HG03575 (cell line): ENCODE data around the gene LEUTX.
"Not testable (repeated sequence)": the region's sequence is repeated elsewhere in the genome, so short reads cannot be mapped to it uniquely, and the experiment has no call there.

Source experiments
- ATAC-seq: cut with Tn5 transposase; IDR thresholded peaks from one replicate; pipeline ENCODE4 v1.9.1; 2021; ENCODE audit not compliant: unreplicated experiment, insufficient number of reproducible peaks, low FRiP score; ENCODE audit errors: extremely low read depth

LEUTX gene

DNA sequence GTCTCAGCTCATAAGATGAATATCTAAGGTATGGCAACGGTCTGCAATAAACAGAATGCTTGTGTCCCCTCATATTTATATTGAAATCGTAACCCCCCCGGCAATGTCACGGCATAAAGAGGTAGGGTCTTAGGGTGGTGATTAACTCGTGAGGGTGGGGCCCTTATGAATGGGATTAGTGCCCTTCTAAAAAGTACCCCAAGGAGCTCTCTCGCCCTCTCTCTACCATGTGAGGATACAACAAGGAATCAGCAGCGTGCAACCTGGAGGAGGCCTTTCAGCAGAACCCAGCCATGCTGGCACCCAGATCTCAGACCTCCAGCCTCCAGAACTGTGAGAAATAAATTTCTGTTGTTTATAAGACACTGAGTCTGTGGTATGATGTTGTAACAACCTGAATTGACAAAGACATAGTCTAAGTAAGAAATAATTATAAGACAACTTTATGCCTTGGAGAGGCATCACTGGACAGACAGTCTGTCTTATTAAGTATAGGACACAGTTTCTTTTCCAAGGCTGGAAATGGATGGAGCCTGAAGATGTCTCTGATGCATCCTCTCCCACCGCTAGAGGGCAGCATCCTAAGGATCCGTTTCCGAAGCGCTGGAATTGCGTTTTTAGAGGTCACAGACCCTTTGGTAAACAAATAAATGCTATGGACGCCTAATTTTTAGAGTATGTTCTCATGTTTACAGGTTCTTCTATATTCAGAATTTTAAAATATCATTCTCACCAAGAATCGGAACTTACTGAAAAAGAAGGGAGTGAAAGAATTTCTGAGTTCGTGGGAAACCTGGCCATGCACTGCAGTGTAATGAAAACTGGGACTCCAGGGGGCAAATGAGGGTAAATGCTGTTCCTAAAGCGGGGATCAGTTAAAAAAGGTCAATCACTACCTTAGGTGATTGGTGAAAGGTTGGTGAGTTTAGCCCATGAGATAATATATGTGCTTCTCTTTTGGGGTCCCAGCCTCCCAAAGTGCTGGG lies 13.3 kb upstream of the LEUTX start:
- ATAC-seq = no peak

DNA sequence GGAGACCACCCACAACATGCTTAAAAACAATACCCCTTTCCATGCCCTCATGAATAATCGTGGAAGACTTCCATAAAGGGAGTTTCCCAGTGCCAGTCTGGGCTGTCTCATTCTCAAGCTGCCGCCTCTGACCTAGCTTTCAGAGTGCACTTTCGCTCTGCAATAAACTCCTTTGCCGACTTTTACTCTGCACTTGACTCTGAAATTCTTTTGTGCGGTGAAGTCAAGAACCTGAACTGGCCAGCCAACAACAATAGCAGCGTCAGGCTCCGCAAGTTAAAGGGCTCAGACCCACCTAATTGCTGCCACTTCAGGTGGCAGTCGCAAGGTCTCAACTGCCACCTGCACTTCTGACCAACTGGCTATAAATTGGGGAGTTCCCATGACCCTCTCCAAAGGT lies 10.3 kb upstream of the LEUTX start:
- no peak for ATAC-seq

DNA sequence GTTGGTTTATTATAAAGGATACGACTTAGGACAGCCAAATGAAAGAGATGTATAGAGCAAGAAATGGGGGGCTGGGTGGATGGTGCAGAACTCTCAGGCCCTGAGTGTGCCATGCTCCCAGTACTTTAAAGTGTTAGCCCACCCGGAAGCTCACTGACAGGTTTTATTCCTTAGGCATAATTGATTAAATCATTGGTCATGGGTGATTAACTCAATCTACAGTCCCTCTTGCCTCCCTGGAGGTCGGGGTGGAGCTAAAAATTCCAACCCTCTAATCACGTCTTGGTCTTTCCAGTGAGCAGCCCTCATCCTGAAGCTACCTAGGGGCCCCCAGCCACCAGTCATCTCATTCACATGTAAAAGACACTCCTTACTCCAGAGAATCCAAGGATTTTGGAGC lies 9.9 kb upstream of the LEUTX start:
- no peak for ATAC-seq

DNA sequence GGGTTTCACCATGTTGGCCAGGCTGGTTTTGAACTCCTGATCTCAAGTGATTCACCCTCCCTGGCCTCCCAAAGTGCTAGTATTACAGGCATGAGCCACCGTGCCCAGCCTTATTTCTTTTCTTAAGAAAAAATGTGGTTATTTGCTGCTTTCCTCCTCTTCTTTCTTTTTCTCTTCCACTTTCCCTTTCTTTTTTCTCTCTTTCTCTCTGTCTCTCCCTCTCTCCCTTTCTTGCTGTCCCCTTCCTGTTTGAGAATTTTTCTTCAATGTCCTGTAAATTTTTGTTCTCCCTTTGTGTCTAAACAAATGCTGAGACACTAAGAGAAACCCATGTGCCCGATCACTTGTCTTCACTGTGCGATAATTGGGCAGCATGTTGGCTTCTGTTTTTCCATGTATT lies 2.2 kb downstream of the LEUTX start:
- ATAC-seq = no peak

DNA sequence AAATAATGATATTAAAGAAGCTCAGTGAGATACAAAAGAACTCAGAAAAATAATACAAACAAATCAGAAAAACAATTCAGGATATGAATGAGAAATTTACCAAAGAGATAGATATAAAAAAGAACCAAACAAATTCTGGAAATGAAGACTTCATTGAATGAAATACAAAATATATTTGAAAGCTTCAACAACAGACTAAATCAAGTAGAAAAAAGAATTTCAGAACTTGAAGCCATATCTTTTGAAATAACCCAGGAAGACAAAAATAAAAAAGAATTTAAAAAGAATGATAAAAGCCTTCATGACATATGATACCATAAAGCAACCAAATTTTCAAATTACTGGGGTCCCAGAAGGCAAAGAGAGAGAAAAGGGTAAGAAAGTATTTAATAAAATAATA lies 9.6 kb downstream of the LEUTX start:
- no peak for ATAC-seq

DNA sequence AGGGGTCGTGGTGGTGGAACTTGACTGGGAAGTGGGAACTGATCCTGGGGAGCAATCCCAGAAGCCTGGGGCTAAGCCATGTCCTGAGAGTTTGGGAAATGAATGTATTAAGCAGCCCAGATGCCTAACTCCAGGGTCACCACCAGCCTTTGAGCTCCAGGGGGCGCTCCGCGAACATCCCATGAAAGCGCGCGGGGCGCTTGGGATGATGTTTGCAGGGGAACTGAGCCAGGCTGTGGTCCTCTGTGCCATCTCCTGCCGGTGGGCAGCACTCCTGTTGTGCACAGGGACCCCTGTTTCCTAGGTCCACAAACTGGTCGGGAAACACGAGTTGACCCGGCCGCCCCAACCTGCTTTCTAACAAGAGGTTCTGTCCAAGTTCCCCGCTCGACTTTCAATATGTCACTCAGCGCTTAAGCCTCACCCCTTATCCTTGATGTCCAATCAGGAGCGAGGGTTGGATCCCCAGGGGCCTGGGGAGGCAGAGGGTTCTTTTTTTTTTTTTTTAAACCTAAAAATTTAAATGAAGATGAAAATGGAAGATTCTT lies 14.4 kb downstream of the LEUTX start:
- ATAC-seq = no peak

DNA sequence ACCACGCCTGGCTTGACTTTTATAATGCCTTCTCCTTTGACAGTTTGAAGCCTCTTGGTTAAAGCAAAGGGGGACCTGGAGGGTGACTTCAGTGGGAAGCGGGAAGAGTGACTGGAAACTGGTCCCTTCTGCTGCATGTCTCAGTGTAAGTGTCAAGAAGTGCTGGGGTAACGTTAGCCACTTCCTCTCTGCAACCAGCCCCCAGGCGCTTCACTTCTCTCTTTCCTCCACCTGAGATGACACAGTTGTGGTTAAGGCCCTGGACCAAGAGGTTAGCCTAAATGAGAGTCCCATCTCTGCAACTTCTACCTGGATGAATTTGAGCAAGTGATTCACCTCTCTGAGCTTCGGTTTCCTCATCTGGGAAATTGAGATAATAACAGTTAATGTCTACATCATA lies 16.3 kb downstream of the LEUTX start:
- no peak for ATAC-seq

DNA sequence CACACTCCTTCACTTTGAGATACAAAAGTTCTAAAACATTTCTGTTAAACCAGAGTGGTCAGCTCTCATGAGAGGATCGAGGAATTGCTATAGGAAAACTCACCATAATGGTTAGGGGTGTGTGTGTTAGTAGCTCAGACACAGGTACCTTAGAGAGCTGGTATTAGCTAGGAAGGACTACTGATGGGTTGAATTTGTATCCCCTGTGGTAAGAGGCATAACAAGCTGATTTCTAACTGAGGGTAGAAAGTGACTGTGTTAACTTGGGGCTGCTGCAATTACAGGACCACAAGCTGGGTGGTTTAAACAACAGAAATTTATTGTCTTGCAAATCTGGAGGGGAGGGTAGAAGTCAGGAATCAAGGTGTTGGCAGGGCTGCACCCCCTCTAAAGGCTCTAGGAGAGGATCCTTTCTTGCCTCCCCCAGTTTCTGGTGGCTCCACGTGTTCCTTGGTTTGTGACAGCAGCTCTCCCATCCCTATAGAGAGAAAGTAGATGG lies 17.4 kb downstream of the LEUTX start:
- ATAC-seq = no peak

DNA sequence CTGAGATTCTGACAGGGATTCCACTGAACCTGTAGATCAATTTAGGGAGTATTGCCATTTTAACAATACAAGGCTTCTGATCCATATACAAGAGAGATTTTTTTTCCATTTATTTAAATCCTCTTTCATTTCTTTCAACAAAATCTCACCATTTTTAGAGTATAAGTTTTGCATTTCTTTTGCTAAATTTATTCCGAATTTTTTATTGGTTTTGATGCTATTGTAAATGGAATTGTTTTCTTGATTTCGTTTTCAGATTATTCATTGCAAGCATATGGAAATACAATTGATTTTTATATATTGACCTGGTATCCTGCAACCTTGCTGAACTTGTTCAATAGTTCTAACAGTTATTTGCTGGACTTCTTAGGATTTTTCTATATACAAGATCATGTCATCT lies 18.4 kb downstream of the LEUTX start:
- ATAC-seq = no peak

DNA sequence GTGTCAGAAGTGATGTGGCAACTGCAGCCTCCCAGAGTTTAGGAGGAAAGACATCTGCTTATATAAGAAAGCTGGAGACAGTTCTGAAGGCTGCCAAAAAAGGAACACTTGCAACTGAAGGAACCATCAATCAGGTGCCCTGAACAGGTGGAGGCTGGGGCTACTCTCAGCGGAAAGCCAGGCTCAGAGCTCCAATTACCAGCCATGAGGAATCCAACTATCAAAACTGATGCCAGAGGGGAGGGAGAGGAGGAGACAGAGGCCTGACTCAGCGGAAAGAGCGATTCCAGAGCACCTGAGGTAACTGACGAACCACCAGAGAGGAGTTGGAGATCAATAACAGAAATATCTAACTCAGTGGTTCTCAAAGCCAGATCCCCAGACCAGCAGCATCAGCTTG lies 24.3 kb downstream of the LEUTX start:
- no peak for ATAC-seq

DNA sequence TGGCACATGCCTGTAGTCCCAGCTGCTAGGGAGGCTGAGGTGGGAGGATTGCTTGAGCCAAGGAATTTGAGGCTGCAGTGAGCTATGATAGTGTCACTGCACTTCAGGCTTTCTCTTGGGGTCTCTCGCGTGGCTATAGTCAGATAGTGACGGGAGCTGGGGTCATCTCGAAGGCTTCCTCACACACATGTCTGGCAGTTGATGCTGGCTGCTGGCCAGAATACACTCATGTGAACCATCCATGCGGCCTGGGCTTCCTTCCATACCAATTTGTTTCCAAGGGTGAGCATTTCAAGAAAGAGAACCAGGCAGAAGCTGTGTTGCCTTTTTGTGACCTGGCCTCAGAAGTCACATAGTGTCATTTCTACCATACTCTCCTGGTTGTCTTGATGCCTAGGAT lies 26.4 kb downstream of the LEUTX start:
- no peak for ATAC-seq

DNA sequence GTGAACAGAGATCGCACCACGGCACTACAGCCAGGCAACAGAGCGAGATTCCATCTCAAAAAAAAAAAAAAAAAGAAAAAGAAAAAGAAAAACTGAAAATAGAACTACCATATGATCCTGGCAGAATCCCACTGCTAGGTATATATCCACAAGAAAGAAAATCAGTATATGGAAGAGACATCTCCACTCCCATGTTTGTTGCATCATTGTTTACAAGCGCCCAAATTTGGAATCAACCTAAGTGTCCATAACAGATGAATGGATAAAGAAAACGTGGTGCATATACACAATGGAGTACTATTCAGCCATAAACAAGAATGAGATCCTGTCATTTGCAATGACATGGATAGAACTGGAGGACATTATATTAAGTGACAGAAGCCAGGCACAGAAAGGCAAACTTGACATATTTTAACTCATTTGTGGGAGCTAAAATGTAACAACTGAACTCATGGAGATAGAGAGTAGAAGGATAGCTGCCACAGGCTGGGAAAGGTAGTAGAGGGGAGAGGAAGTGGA lies 29.3 kb downstream of the LEUTX start:
- ATAC-seq = no peak

DNA sequence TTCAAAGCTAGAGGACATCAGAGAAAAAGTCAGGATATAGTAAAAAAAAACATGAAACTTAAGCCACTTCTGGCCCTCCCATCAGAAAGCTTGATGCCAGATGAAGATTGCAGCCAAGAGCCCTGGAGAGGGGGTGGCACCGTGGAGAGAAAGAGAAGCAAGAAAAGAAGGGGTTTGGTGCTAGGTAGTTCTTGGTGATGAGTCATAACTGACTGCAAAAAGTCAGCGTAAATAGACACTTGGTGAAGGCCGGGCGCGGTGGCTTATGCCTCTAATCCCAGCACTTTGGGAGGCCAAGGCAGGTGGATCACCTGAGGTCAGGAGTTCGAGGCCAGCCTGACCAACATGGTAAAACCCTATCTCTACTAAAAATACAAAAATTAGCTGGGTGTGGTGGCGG lies 30.0 kb downstream of the LEUTX start:
- not testable (repeated sequence) for ATAC-seq

DNA sequence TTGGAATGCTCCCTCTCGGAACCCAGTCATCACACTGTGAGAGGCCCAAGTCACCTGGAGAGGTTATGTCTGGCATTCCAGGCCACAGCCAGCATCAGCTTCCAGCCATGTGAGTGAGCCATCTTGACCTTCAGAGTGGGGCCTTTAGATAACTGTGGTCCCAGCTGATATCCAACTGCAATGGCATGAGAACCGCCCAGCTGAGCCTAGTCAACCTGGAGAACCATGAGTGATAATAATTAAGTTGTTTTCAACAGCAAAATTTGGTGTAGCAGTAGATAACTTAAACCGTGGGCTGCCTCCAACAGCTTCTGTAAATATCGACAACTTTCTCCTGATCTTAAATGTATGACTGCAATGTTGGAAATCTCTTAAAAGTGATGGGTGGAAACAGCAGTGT lies 30.7 kb downstream of the LEUTX start:
- ATAC-seq = no peak

DNA sequence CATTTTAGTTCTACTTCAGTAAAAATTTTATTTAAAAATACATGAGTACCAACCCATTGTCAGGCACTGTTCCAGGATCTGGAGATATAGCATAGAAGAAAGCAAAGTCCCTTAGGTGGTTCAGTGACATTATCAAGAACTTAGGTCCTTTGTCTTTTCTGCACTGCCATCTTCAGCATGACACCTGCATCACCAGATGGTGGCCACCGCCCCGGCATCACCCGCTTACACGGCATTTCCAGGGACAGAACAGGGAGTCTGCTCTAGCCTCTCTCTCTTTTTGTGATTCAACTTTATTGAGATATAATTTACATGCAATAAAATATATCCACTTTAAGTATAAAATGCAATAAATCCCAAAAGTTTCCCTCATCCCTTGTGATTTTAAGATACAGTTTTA lies 31.8 kb downstream of the LEUTX start:
- no peak for ATAC-seq

DNA sequence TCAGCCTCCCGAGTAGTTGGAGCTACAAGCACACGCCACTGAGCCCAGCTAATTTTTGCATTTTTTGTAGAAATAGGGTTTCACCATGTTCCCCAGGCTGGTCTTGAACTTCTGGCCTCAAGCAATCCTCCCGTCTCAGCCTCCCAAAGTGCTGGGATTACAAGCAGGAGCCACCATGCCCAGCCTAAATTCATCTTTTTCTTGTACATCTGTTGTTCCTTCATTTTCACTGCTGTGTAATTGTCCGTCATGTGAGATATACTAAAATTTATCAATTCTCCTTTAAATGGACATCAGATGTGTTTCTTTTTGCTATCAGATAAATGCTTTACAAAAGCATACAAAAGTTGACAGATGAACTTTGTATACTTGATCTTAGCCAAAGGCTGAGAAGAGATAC lies 32.4 kb downstream of the LEUTX start:
- ATAC-seq = no peak

DNA sequence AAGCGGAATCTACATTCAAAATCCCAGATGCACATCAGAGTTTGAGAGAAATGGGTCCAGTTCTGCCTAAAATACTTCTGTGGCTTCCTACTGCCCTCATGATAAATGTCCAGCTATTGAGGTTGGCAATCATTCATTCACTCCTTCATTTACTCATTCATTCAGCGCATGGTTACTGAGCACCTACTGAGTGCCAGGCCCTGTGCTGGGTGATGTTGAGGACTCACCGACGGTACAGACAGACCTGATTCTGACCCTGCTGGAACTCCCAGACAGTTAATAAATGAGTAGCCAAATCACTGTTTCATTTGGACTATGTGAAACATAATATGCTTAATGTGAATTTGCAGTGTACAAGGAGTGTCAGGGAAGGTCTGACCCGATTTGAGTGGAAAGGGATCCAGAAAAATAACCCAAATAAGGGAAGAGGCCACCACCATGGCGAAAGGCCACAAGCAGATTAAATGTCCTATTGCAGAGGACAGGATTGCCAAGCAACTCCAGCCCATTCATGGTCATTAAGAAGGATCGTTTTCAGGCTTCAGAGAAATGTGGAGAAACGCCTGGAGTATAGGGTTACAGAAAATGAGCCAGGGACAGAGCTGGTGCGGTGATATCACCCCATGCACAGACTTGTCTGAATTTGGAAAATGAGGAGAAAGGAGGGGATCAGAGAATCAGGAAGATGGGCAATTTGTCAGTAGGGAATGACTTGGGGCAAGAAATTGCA lies 34.8 kb downstream of the LEUTX start:
- no peak for ATAC-seq

DNA sequence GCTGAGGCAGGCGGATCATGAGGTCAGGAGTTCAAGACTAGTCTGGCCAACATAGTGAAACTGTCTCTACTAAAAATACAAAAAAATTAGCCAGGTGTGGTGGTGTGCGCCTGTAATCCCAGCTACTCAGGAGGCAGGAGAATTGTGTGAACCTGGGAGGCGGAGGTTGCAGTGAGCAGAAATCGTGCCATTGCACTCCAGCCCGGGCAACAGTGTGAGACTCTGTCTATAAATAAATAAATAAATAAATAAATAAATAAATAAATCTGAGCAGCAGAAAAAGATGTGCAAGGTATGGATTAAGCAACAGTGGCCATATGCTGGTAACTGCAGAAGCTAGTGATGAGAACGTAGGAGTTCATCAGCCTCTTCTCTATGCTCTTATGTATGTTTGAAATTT lies 35.5 kb downstream of the LEUTX start:
- ATAC-seq = not testable (repeated sequence)

DNA sequence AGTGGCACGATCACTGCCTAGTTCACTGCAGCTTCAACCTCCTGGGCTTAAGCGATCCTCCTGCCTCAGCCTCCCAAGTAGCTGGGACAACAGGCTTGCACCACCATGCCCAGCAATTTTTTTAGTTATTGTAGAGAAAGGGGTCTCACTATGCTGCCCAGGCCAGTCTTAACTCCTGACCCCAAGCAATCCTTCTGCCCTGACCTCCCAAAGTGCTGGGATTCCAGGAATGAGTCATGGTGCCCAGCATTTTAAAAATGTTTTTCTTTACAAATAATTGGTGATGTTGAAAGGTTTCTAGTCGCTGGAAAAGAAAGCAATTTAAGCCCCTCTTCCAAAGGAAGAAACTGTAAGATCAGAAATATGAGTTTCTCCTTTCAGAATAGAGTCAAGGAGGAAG lies 35.9 kb downstream of the LEUTX start:
- no peak for ATAC-seq
